MCF 10A (cell line): Measurements from ENCODE around the gene HMG20A. TPM values are rescaled to one million over a fixed set of nuclear protein-coding genes. Genes with fewer than 3 reads are reported as not detected.
"Not testable (repeated sequence)": the region's sequence is repeated elsewhere in the genome, so short reads cannot be mapped to it uniquely, and the experiment has no call there.

Experiments used
- BruUV-seq: library from RNA; stranded (reverse); fragments of 400-500 nt; replicated peaks from 2 replicates; lab custom pipeline; 2021; lab: Mats Ljungman, UMichigan
- CTCF ChIA-PET: fragments of 300-600 bp; sonication (Branson Sonifier 250); formaldehyde crosslinking; extraction: SDS; loops from one replicate; lab custom pipeline; 2021; ENCODE audit warnings: antibody characterized with exemption, inconsistent platforms; lab: Yijun Ruan, JAX
- POLR2A ChIA-PET: fragments of 300-600, 350-650 bp; sonication (Branson Sonifier 250); formaldehyde crosslinking; extraction: SDS; loops from one replicate; lab custom pipeline; 2020; ENCODE audit warnings: antibody characterized with exemption, inconsistent platforms; lab: Yijun Ruan, JAX
- DNase-seq: peaks from one replicate; pipeline ENCODE4 v3.0.0-alpha.2; 2018; ENCODE audit not compliant: unreplicated experiment
- H3K27ac Mint-ChIP-seq: one replicate; pipeline ENCODE4 v1.8.0; 2022; ENCODE audit warnings: mild to moderate bottlenecking, low read depth, mixed read lengths; ENCODE audit not compliant: unreplicated experiment
- H3K27me3 Mint-ChIP-seq: one replicate; pipeline ENCODE4 v1.8.0; 2022; ENCODE audit warnings: mixed read lengths; ENCODE audit not compliant: insufficient read depth, unreplicated experiment
- H3K36me3 Mint-ChIP-seq: one replicate; pipeline ENCODE4 v1.8.0; 2022; ENCODE audit warnings: mild to moderate bottlenecking, moderate library complexity, mixed read lengths; ENCODE audit not compliant: insufficient read depth, unreplicated experiment
- H3K4me1 Mint-ChIP-seq: one replicate; pipeline ENCODE4 v1.8.0; 2022; ENCODE audit warnings: mixed read lengths; ENCODE audit not compliant: insufficient read depth, unreplicated experiment
- H3K4me3 Mint-ChIP-seq: one replicate; pipeline ENCODE4 v1.8.0; 2022; ENCODE audit warnings: mild to moderate bottlenecking, moderate library complexity, mixed read lengths; ENCODE audit not compliant: unreplicated experiment
- H3K9me3 Mint-ChIP-seq: one replicate; pipeline ENCODE4 v1.8.0; 2022; ENCODE audit warnings: mixed read lengths; ENCODE audit not compliant: unreplicated experiment
- intact Hi-C: fragments of 100-400 bp; cut with micrococcal nuclease; formaldehyde crosslinking; loops from 2 replicates; pipeline ENCODE4 v1.14.1; 2022
- total RNA-seq: library from RNA; stranded (reverse); gene quantifications from 2 replicates; pipeline ENCODE4 v1.2.3, GENCODE V29; 2022
- TF ChIP-seq, protein P1 (sequence below): fragments of 200-600 bp; IDR thresholded peaks from one replicate; pipeline ENCODE4 v1.8.0; 2022; ENCODE audit warnings: antibody characterized with exemption, mild to moderate bottlenecking; ENCODE audit not compliant: unreplicated experiment

Gene HMG20A
- total RNA-seq, 1 experiment from 2014 or later: 39.7 TPM

DNA sequence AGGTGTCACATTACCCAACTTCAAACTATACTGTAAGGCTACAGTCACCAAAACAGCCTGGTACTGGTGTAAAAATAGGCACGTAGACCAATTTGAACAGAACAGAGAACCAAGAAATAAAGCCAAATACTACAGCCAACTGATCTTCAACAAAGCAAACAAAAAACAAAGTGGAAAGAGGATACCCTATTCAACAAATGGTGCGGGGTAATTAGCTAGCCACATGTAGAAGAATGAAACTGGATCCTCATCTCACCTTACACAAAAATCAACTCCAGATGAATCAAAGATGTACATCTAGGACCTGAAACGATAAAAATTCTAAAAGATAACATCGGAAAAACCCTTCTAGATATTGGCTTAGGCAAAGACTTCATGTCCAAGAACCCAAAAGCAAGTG is 13.8 kb upstream of the HMG20A start:
- POLR2A ChIA-PET: interaction anchor here (1.1 to 1.2 kb wide), 3 partner anchors 10 to 14 kb away, joined by 3 to 5 read pairs (median 3); partner anchors contain the start of gene HMG20A
- no peak for DNase-seq
- Mint-ChIP-seq H3K36me3 (no peaks in the 10 kb centered on the region), H3K27ac (no peak overlapping the region), H3K9me3 (peaks cover 7% of the 10 kb centered on the region), H3K4me3 (no peak overlapping the region), H3K4me1 (peaks cover 11% of the 10 kb centered on the region), H3K27me3 (no peaks in the 10 kb centered on the region)
- CTCF ChIA-PET: interaction anchor here (0.6 kb wide), 2 partner anchors 217 to 558 kb away, joined by 3 read pairs; no protein-coding TSS in a partner anchor
- BruUV-seq: no TSS peak
- intact Hi-C loops: no loop called here
- TF ChIP-seq, protein P1, sequence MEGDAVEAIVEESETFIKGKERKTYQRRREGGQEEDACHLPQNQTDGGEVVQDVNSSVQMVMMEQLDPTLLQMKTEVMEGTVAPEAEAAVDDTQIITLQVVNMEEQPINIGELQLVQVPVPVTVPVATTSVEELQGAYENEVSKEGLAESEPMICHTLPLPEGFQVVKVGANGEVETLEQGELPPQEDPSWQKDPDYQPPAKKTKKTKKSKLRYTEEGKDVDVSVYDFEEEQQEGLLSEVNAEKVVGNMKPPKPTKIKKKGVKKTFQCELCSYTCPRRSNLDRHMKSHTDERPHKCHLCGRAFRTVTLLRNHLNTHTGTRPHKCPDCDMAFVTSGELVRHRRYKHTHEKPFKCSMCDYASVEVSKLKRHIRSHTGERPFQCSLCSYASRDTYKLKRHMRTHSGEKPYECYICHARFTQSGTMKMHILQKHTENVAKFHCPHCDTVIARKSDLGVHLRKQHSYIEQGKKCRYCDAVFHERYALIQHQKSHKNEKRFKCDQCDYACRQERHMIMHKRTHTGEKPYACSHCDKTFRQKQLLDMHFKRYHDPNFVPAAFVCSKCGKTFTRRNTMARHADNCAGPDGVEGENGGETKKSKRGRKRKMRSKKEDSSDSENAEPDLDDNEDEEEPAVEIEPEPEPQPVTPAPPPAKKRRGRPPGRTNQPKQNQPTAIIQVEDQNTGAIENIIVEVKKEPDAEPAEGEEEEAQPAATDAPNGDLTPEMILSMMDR: no peak

DNA sequence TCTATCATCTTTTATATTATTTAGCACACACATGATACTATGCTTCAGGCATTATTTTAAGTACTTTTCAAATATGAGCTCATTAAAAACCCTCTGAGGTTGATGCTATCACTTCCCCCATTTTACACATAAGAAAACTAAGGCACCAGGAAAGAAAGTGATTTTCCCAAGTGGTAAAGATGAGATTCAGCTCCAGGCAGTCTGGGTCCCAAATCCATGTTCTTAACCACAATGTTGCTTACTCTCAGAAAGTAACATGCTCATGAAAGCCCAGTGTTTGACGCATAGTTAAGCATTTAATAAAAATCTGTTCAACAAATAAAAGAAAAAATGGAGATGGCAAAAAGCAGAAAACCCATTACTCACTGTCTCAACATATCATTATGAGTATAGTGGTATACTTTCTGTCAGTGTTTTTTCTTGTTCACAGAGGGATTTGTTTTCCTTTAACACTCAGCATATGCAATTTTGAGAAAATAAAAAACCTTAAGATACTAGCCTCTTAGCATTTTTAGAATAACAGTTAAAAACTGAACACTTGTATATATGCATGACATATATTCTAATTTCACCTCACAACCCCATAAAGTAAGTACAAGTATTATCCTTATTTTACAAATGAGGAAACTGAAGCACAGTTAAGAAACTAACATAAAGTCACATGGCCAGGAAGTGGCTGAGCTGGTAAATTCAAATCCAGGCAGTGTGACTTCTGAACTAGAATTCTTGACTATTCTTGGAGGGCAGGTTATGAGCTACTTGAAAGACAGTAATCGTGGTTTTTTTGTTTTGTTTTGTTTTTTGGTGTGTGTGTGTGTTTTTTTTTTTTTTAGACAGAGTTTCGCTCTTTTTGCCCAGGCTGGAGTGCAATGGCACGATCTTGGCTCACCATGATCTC is 11.2 kb upstream of the HMG20A start:
- TF ChIP-seq, protein P1: no peak
- CTCF ChIA-PET: interaction anchor here (0.7 to 1.2 kb wide), 2 partner anchors 23 to 134 kb away, joined by 4 read pairs; no protein-coding TSS in a partner anchor
- POLR2A ChIA-PET: interaction anchor here (0.6 to 1.5 kb wide), 5 partner anchors 9 to 1099 kb away, joined by 3 to 4 read pairs (median 3); no protein-coding TSS in a partner anchor
- H3K36me3 Mint-ChIP-seq: no peaks in the 10 kb centered on the region
- no peak for DNase-seq
- no peak overlapping the region for H3K4me3 Mint-ChIP-seq
- BruUV-seq: no TSS peak
- no peak overlapping the region for H3K27ac Mint-ChIP-seq
- intact Hi-C loops: no loop called here
- H3K9me3 Mint-ChIP-seq: peaks cover 7% of the 10 kb centered on the region
- no peaks in the 10 kb centered on the region for H3K27me3 Mint-ChIP-seq
- peaks cover 6% of the 10 kb centered on the region for H3K4me1 Mint-ChIP-seq

DNA sequence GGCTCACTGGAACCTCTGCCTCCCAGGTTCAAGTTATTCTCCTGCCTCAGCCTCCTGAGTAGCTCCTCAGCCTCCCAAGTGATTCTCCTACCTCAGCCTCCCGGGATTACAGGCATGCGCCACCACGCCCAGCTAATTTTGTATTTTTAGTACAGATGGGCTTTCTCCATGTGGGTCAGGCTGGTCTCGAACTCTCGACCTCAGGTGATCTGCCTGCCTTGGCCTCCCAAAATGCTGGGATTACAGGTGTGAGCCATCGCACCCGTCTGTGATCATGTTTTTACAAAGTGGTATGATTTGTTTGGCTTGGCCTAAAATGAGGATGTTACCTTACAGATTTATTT is 10.6 kb upstream of the HMG20A start:
- H3K9me3 Mint-ChIP-seq, BruUV-seq, H3K27ac Mint-ChIP-seq, DNase-seq, H3K36me3 Mint-ChIP-seq, H3K4me3 Mint-ChIP-seq, intact Hi-C loops, H3K4me1 Mint-ChIP-seq, H3K27me3 Mint-ChIP-seq: not testable (repeated sequence)
- ChIA-PET CTCF (interaction anchor here (1.2 kb wide), 1 partner anchor 133 kb away, joined by 4 read pairs; no protein-coding TSS in a partner anchor), POLR2A (interaction anchor here (0.6 to 1.5 kb wide), 3 partner anchors 9 to 19 kb away, joined by 3 to 4 read pairs (median 3); no protein-coding TSS in a partner anchor)

DNA sequence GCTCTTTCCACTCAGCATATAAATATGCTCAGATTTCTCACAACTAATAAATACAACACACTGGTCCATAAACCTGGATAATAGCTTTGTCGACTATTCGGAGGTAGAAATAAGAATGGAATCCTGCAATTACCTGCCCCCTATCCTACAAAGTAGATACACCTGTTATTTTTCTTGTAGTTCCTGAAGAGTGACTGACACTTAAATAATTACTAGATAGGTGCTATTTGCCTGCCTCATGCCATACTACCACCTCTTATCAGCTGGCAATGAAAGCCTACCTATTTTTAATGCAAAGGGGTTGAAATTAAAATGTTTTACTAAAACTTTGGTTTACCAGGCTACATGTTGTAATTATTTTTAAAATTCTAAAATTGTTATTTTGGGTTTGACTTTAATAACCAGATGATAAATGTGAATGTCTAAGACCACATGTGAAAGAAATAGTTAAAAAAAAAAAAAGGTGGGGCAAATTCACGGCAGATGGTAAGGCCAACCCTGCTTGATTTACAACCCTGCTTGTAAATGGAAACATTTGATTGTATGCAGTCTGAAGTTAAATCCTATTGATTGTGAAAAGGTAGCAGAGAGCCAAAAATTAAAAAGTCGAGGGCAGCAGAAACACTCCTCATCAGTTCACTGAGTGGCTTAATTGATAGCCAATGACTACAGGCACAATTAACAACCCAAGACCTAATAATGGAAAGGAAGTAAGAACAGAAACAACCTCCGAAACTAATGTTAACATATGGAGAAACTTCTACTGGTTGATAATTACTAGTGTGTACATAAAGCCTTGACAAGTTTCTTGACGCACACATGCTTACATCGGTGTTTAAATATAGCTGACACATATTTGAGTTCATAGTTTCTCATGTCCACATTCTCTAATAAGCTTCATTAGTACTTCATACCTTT is 9.7 kb upstream of the HMG20A start:
- Mint-ChIP-seq H3K36me3 (no peaks in the 10 kb centered on the region), H3K27me3 (no peaks in the 10 kb centered on the region), H3K27ac (no peak overlapping the region), H3K4me1 (peaks cover 6% of the 10 kb centered on the region), H3K4me3 (no peak overlapping the region), H3K9me3 (peaks cover 7% of the 10 kb centered on the region)
- no peak for DNase-seq
- POLR2A ChIA-PET: interaction anchor here (0.7 to 1.5 kb wide), 2 partner anchors 20 to 1956 kb away, joined by 3 read pairs; no protein-coding TSS in a partner anchor
- TF ChIP-seq, protein P1: no peak
- BruUV-seq: no TSS peak
- intact Hi-C loops: no loop called here
- CTCF ChIA-PET: interaction anchor here (1.0 kb wide), 1 partner anchor 106 kb away, joined by 3 read pairs; no protein-coding TSS in a partner anchor
